Measurements from ENCODE around the gene WIPF3.
"Not testable (repeated sequence)": the region's sequence is repeated elsewhere in the genome, so short reads cannot be mapped to it uniquely, and the experiment has no call there.

WIPF3 gene

DNA sequence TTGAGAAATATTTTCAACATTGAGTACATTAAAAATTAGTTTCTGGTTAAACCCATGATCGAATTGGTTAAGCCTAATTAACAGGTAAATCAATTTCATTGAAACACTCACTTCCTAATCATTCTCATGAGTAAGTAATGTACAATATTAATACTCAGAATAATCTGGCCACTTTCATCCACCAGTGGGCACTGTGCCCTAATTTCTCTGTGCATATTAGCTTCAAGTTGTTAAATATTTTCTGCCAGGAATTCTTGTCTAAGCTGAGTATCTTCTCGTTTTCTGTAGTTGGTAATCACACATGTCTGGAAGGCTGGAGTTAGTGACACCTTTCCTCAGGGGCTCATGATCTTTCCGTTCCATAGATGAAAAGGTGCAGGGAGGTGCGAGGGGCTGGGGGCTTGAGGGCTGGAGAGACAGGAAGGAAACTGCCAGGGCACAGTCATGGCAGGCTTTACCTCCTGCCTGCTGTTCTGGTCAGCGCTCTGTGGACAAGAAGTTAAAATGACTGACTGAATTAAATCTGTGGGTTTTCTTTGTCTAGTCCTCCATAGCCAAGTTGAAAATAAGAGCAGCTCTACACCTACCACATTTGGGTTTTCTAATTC lies 71.9 kb downstream of the WIPF3 start:
- no peak for DNase-seq (ENCODE audit: low read depth in 2 of 2)

DNA sequence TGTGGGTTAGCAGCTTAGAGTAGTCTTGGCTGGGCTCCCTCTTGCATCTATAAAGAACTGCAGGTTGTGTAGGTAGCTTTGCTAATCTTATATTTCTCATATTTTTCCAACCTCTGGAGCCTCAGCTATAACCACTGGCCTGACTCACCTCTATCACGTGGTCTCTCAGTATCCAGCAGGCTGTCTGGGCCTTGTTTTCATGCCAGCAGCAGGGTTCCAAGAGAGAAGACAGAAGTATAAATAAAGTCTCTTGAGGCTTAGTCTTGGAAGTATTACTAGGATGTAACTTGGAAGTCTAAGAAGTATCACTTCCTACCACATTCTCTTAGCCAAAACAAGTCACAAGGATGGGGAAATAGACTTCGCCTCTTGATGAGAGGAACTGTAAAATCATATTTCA lies 73.3 kb downstream of the WIPF3 start:
- no peak for DNase-seq (ENCODE audit: low read depth in 2 of 2)

DNA sequence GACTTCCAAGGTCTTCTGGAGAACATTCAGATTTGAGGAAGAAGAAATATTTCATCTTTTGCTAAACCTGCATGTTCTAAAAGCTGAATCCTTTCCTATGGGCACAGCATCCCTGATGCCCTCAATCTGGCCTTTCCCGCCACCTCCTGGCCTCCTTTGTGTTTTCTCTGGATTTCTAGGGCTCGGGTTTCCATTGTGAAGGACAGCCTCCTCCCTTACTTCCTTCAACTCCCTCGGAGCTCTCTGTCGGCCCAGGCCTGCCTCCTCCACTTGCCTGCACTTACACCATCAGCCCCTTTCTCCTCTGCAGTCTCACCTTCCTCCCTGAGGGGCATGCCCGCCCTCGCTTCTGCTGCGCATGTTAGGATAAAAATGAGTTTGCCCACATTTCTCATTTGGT lies 75.4 kb downstream of the WIPF3 start:
- DNase-seq (ENCODE audit: low read depth in 2 of 2) = no peak

DNA sequence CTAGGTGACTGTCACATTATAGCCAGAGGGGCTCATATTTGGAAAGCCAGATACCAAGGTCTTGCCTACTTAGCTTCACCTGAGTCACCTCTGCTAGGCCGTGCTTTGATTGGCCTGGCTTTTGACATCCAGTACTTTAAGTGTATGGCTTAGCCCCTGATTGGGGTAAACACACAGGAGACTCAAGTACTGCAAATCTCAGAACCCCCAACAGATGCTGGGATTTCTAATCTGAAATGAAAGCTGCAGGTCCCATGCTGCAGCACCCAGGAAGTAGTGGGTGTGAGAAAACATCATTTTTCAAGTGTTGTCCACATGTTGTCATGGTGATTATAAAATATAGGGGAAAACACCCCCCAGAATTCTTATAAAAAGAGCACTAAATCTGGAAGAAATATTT lies 76.2 kb downstream of the WIPF3 start:
- DNase-seq (ENCODE audit: low read depth in 2 of 2) = no peak

DNA sequence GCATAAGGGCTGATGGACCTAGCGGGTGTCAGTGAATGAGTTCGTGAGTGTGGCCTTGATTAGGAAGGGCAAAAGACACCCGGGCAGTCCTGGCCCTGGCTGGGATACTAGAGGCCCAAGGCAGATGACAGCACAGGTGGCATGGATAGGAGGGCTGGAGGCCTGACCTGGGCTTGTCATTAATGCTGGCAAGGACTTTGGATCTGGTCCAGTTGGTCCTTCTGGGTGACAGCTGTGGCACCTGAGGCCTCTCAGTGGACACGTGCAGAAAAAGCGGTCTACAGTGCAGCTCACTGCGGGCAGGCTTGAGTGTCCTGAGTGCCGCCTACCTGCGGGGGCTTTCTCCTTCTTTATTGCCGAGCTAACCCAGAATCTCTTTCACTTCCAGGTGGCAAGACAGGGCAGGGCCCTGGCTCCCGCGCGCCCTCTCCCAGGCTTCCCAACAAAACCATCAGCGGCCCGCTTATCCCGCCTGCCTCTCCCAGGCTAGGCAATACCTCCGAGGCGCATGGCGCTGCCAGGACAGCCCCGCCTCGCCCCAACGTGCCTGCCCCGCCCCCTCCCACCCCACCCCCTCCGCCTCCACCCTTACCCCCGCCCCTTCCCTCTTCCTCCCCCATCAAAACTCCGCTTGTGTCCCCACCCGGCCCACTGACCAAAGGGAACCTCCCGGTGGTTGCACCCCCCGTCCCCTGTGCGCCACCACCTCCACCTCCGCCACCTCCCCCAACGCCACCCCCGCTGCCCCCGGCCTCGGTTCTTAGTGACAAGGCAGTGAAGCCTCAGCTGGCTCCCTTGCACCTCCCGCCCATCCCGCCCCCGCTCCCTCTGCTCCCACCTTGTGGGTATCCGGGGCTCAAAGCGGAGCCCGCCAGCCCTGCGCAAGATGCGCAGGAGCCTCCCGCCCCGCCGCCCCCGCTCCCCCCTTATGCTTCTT lies 77.4 kb downstream of the WIPF3 start:
- DNase-seq (ENCODE audit: low read depth in 2 of 2) = no peak

DNA sequence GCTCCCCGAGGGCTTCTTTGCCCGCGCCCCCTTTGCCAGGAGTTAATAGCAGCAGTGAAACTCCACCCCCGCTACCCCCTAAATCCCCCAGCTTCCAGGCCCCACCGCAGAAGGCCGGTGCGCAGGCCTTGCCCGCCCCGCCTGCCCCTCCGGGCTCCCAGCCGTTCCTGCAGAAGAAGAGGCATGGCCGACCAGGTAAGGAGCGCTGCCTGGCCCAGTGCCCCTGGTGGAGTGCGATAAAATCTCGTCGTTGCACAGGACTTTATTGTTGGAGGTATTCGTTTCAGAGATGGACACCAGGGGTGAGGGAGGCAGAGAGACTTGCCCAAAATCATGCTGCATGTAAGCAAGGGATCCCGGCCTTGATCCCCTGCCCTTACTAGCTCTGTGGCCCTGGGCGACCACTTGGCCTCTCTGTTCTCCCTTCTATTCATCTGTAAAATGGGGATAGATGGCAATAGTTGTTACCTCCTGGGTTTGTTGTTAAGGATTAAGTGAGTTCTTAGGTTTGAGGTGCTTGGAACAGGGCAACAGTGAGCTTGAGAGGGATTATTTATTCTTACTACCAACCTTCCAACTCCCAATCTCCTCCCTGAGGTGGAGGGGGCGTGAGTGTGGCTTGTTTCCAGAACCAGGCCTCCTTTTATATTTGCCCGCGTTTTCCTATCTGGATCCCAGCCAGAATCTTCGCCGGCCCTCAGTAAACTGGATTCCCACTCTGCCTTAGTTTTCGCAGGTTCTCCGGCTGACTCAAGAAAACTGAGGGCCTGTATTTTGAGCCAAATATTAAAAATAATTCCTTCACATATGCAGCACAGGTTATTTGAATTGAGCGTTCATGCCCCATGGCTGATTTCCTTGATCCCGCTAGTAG lies 78.3 kb downstream of the WIPF3 start:
- no peak for DNase-seq (ENCODE audit: low read depth in 2 of 2)

DNA sequence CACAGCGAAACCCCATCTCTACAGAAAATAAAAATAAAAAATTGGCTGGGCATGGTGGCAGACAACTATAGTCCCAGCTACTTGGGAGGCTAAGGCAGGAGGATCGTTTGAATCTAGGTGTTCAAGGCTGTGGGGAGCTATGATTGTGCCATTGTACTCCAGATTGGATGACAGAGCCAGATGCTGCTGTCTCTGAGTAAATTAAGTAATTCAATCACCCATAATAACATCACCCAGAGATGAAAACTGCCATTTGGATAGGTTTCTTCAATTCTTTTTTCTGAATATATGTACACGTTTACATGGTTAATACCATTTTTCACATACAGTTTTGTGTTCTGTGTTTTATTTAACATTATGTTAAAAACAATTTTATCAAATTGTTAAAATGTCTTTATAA lies 79.3 kb downstream of the WIPF3 start:
- no peak for DNase-seq (ENCODE audit: low read depth in 2 of 2)

DNA sequence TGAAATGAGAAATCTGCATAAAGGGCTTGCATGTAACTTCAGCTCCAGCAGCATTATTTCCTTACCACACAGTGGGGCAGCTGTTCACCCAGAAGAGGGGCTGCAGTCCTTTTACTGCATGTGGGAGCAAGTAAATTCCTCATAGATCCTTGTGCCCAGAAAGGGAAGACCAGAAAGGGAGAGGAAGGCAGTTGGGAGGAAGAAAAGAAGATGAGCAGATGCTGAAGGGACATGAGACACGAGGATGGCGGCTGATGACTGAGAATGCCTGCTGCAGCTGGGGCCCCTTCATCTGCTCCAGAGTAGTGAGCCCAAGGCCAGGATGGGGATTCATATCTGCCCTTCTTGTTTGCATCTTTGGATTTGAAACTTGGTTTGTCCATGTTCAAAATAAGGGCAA lies 80.5 kb downstream of the WIPF3 start:
- DNase-seq (ENCODE audit: low read depth in 2 of 2) = no peak

DNA sequence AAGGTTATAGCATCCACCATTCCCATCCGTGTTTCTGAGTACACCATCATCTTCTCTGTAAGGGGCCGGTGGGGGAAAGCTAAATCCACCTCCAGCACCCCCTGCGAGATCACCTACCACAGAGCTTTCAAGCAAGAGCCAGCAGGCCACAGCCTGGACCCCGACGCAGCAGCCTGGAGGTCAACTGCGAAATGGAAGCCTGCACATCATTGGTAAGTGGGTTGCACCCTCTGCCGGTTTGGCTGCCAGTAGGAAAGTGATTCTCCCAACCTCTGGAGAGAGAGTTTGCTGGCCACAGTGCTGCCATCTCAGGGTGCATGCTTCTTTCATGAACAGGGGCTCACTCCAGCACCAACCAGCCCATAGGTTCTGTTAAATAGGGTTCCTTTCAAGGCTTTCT lies 81.7 kb downstream of the WIPF3 start:
- DNase-seq (ENCODE audit: low read depth in 2 of 2) = no peak

DNA sequence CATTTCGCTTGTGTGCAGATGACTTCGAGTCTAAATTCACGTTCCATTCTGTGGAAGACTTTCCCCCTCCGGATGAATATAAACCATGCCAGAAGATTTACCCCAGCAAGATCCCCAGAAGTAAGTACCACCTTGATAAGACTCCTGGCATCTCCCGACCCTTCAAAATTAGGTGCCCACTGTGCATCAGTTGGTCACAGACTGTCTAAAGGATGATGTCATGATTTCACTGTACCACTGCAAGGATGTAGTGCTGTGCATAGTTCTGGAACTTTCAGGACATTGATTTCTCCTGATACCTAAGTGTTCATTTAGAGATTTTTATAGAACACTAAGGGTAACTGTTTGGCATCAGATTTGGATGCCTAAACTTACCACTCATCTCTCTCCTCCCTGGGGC lies 83.0 kb downstream of the WIPF3 start:
- no peak for DNase-seq (ENCODE audit: low read depth in 2 of 2)

DNA sequence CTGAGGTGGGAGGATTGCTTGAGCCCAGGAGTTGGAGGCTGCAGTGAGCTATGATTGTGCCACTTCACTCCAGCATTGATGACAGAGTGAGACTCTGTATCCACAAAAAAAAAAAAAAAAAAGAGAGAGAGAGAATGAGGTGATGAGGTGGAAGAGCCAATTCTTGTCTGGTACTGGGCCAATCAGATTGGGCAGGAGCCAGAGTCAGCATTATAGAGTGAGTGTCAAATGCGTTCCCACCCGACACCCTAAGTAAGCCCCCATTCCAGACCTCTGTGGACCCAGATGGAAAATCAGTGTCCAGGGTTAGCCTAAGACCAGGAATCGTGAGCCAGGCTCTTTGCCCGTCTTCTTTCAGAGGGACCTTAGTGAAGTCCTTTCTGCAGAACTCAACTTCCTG lies 83.9 kb downstream of the WIPF3 start:
- no peak for DNase-seq (ENCODE audit: low read depth in 2 of 2)

DNA sequence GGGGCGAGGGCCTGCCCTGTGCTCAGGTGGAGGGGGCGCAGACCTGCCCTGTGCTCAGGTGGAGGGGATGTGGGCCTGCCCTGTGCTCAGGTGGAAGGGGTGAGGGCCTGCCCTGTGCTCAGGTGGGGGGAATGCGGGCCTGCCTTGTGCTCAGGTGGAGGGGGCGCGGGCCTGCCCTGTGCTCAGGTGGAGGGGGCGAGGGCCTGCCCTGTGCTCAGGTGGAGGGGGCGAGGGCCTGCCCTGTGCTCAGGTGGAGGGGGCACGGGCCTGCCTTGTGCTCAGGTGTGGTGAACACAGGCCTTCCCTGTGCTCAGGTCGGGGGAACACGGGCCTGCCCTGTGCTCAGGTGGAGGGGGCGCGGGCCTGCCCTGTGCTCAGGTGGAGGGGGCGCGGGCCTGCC lies 84.5 kb downstream of the WIPF3 start:
- DNase-seq (ENCODE audit: low read depth in 2 of 2) = not testable (repeated sequence)

DNA sequence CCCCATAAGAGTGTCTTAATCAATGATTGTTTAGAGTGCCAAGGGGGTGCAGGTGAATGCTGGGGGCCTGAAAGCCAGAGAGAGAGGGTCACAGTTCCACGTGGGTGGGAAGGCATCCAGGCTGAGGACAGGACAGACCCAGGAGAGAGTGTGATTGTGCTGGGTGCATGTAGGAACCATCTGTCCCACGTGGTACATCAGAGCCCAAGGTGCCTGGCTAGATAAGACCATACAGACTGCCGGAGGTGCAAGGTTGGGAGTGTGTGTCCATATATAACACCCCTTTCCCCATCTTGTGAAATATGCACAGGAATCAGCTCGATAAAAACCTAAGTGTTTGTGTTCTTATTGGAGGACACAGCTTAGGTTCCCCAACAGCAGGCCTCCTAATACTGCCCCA lies 85.5 kb downstream of the WIPF3 start:
- DNase-seq (ENCODE audit: low read depth in 2 of 2) = no peak

DNA sequence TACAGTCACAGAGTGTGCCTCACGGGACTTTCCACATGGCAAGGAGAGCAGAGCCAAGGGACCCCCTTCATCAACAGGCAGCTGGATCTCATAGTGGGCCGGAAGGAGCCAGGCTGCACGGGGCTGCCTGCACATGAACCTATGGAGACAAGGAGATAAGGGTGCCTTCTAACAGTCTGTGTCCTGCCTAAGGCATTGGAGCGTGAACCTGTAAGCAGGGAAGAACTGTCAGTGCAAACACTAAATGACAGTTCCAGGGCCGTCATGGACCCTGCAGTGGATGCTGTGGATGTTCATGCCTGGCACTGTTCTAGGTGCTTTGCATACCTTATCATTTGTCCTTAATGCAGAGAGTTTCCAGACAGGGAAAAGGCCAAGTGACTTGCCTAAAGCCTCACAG lies 85.9 kb downstream of the WIPF3 start:
- no peak for DNase-seq (ENCODE audit: low read depth in 2 of 2)

DNA sequence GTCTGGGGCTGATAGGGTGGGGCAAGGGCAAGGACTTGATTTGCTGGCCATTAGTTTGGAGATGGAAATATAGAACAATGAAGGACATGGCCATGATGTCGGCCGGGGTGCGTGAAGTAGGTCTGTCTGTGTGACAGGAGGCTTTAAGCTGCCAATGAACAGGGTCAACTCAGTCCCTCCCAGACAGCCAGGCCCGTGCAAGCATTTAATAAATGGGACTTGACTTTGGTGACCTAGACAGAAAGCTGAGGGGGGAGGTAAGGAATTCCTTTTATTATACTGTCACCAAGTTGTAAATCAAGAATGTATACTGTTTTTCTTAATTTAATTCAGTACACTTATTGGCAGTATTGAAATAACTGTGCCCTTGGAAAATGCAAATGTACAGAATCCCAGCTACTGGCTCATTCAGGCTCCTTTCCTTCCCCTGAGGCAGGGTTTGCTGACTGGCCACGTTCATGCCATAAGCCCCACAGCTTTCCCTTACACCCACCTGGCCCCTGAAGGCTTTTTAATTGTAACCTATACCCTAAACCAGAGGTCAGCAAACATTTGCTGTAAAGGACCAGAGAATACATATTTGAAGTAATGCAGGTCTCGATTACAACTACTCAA lies 87.2 kb downstream of the WIPF3 start:
- no peak for DNase-seq (ENCODE audit: low read depth in 2 of 2)

DNA sequence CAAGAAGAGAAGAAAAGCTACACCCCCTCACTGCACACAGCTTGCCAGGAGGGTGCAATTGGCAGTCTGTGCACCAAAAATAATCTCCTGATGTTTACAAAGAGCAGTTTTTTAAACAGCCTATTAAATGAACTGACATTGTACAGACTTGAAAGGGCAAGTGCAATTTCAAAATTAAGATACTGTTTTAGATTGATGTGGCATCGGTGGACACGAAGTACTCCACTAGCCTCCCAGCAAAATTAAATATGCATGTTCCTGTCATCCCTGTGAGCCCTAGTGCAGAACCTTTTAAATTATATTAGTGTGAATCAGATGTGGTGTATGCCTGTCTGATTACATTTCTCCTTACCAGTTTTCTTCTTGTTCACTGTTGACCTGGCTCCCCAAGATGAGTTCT lies 87.9 kb downstream of the WIPF3 start:
- DNase-seq (ENCODE audit: low read depth in 2 of 2) = no peak

DNA sequence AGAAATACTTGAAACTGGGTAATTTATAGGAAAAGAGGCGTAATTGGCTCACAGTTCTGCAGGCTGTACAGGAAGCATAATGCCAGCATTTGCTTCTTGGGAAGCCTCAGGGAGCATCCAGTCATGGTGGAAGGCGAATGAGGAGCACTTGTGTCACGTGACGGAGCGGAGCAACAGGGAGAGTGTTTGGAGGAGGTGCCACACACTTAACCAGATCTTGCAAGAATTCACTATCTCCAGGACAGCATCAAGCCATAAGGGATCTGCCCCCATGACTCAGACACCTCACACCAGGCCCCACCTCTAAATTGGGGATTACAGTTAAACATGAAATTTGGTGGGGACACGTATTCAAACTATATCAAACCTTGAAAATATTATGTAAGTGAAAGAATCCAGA lies 89.3 kb downstream of the WIPF3 start:
- DNase-seq (ENCODE audit: low read depth in 2 of 2) = no peak

DNA sequence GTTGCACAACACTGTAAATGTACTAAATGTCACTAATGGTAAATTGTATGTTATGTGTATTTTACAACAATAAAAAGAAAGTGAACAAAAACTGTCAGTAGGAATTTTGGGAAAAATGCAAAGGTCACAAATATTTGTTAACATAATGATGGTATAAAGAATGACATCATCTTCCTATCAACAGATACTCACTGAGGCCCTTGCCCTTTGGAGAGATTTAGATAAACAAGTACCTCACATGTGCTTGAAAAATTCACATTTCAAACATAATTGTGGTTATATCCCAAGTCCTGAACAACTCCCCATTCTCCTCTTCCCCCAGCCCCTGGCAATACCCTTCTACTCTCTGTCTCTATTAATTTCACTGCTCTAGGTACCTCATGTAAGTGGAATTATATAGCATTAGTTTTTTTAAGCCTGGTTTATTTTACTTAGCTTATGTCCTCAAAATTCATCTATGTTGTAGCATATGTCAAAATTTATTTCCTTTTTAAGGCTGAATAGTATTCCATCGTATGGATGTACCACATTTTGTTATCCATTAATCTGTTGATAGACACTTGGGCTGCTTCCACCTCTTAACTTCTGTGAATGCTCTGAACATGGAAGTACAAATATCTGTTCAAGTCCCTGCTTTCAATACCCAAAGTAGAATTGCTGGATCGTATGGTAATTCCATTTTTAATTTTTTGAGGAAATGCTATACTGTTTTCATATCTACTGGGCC lies 90.5 kb downstream of the WIPF3 start:
- no peak for DNase-seq (ENCODE audit: low read depth in 2 of 2)

DNA sequence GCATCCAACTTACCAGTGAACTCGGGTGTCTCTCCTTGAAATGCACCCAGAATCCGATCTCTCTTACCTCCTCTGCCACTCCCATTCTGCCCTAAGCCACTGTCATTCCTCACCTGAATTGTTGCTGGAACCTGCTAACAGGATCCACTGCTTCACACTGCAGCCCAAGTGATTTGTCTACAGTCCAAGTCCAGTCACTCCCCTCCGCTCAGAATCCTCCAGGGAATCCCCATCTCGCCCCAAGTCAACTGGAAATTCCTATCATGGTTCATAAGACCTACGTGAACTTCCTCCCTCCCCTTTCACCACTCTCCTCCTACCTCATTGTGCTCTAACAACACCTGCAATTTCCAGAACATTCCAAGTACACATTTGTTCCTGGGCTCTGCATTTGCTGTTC lies 92.0 kb downstream of the WIPF3 start:
- DNase-seq (ENCODE audit: low read depth in 2 of 2) = no peak

DNA sequence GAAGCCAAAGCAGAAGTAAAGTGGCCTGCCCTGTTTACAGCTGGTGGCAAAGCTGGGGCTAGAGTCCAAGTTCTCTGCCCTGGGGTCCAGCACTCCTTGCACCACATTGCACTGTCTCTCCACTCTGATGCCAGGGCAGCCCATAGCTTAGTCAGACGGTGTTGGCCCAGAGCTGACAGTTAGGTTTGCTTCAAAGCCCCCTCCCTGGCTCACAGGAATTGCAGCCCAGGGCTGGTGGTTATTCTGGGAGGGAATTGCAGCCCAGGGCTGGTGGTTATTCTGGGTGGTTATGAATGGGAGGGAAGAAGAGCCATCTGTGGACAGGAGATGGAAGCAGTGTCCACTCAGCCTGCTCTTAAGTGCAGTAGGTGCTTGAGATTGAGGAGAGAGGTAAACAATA lies 94.4 kb downstream of the WIPF3 start:
- no peak for DNase-seq (ENCODE audit: low read depth in 2 of 2)

Measured in fibroblast of skin of left biceps (primary cell).